Ovary (tissue), 9 donors: ENCODE measurements around the gene TRAF3. TPM values are rescaled to one million over a fixed set of nuclear protein-coding genes. Genes with fewer than 3 reads are reported as not detected.

Experiments used
- DNase-seq, 5 donors: peaks; one replicate each; pipeline ENCODE4 v3.0.0-alpha.2; 2019 to 2020
- H3K27ac ChIP-seq, 2 donors: fragments of 200-600 bp; one replicate each; pipeline versions ENCODE4 v1.5.1 to v1.8.0; 2019 to 2022
- H3K27me3 ChIP-seq: fragments of 200-600 bp; one replicate; pipeline ENCODE4 v1.8.0; 2022
- H3K36me3 ChIP-seq: fragments of 200-600 bp; sonication (generic); one replicate; pipeline ENCODE4 v1.5.1; 2019
- H3K4me1 ChIP-seq: one replicate; pipeline ENCODE4 v1.8.1; 2013; ENCODE audit warnings: mild to moderate bottlenecking, moderate library complexity; ENCODE audit not compliant: insufficient read depth
- H3K4me3 ChIP-seq: fragments of 200-600 bp; sonication (generic); one replicate; pipeline ENCODE4 v1.5.1; 2017
- H3K9me3 ChIP-seq, 2 donors: fragments of 200-600 bp in 1 of 2; sonication (generic) in 1 of 2; one replicate each; pipeline versions ENCODE4 v1.5.1 to v1.8.1; 2013 to 2019; ENCODE audit warnings: mild to moderate bottlenecking in 1 of 2, moderate library complexity in 1 of 2
- EP300 ChIP-seq: sonication (generic); formaldehyde crosslinking; IDR thresholded peaks from one replicate; pipeline ENCODE4 v1.6.1; 2017; ENCODE audit warnings: antibody characterized with exemption
- POLR2A ChIP-seq: fragments of 450-650 bp; IDR thresholded peaks from one replicate; pipeline ENCODE4 v1.6.1; 2017; ENCODE audit warnings: antibody characterized with exemption, mild to moderate bottlenecking, moderate library complexity
- WGBS, 3 donors: extraction: QIAGEN DNeasy Blood & Tissue Kit in 1 of 3; methylation state at CpG; one replicate each; pipeline versions ENCODE4 v1.1.5 to v1.1.7; 2013 to 2017; 5-methylcytosine and 5-hydroxymethylcytosine counted together
- intact Hi-C, 4 donors: fragments of 100-400 bp; cut with DNase I; formaldehyde crosslinking; loops; one replicate each; pipeline versions ENCODE4 v1.11.0 to v1.15.1; 2022 to 2023
- polyA plus RNA-seq, 2 donors: library from polyadenylated mRNA; stranded (reverse); fragments of 200-250 nt in 1 of 2; fragments of 350-450 nt in 1 of 2; fragmentation: Illumina TruSeq in 1 of 2; extraction: RNeasy Lipid Tissue Mini Kit (QIAGEN cat#74804) in 1 of 2; gene quantifications; one replicate each; pipeline ENCODE4 v1.2.3, GENCODE V29; 2013 to 2014
- total RNA-seq, 7 donors: library from RNA; depleted of rRNA in 2 of 7; stranded (reverse); fragments of >200 nt in 2 of 7; fragmentation: NEBNext Ultra II Directional in 3 of 7; extraction: Animal tissue kit (Norgen Biotek cat#: 25700) in 3 of 7; gene quantifications; one replicate each; pipeline versions ENCODE4 v1.1.0 to v1.2.4, GENCODE V29; 2016 to 2023
- TF ChIP-seq, protein P1 (sequence below), 3 donors: fragments of 450-650 bp in 2 of 3; fragments of 200-600 bp in 1 of 3; IDR thresholded peaks; one replicate each; pipeline versions ENCODE4 v1.5.1 to v1.8.0; 2016 to 2022; ENCODE audit warnings: antibody characterized with exemption in 3 of 3, mild to moderate bottlenecking in 1 of 3
- donor health status: DM: no; HTN: no; CAD: no; lungs with moderate emphysema.
- donor health status: DM: no; HTN: no; CAD: no.
- donor health status: Bipolar disorder and iron deficiency.
- donor health status: DM: yes; HTN: yes; CAD: no.
- donor health status: DM: no; HTN: no; CAD: no.
- donor health status: DM: yes; HTN: yes; CAD: no.

The TRAF3 gene
- total and polyA plus RNA-seq, 9 donors: 2.9 to 17.0 (median 11.4) TPM

DNA sequence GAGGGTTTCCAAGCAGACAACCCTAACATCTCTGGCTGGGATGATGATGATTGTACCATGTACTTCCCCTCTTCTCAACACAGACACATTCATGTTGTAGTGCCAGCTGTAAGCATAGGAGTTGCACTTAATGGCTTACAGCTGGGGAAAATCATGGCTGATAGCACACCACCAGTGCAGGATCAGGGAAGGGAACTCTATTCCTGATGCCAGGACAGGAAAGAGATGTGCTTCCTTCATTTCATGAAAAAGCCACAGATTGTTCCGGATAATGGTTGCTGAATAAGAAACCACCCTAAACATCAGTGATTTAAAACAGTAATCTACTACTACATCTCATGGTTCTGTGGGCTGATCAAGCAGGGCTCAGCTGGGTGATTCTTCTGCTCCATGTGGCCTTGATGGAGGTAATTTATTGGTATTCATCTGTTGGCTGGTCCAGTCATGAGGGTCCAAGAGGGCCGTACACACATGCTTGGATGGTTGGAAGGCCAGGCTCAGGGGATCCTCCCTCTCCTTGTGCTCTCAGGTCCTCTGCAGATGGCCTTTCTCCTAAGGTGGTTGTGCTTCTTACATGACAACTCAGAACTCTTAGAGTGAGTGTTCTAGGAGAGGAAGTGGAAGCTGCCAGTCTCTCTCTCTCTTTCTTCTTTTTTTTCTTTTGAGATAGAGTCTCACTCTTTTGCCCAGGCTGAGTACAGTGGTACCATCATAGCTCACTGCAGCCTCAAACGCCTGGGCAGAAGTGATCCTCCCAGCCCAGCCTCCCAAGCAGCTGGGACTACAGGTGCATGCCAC is 16.5 kb downstream of the TRAF3 start:
- intact Hi-C loops: no loop called here
- Histone ChIP-seq H3K4me3 (no peak overlapping the region), H3K27me3 (no peaks in the 10 kb centered on the region), H3K4me1 (peaks cover 3% of the 10 kb centered on the region), H3K9me3 (no peaks in the 10 kb centered on the region), H3K27ac (no peak overlapping the region), H3K36me3 (no peaks in the 10 kb centered on the region)
- 90 to 98% (median 91%) methylated on average over 3 of the region's 3 CpGs for WGBS, 3 donors
- DNase-seq: no peak
- TF ChIP-seq EP300 (no peak), POLR2A (no peak)
- TF ChIP-seq, protein P1, sequence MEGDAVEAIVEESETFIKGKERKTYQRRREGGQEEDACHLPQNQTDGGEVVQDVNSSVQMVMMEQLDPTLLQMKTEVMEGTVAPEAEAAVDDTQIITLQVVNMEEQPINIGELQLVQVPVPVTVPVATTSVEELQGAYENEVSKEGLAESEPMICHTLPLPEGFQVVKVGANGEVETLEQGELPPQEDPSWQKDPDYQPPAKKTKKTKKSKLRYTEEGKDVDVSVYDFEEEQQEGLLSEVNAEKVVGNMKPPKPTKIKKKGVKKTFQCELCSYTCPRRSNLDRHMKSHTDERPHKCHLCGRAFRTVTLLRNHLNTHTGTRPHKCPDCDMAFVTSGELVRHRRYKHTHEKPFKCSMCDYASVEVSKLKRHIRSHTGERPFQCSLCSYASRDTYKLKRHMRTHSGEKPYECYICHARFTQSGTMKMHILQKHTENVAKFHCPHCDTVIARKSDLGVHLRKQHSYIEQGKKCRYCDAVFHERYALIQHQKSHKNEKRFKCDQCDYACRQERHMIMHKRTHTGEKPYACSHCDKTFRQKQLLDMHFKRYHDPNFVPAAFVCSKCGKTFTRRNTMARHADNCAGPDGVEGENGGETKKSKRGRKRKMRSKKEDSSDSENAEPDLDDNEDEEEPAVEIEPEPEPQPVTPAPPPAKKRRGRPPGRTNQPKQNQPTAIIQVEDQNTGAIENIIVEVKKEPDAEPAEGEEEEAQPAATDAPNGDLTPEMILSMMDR (IDR thresholded peaks at IDR 0.05): no peak

GRCh38 chr14:102795060-102795925 is 18.0 kb downstream of the TRAF3 start:
- no peak overlapping the region for H3K27ac ChIP-seq
- H3K4me3 ChIP-seq: no peak overlapping the region
- H3K27me3 ChIP-seq: no peaks in the 10 kb centered on the region
- peaks cover 3% of the 10 kb centered on the region for H3K4me1 ChIP-seq
- peak in 1 of 5 donors; percentile 39 for DNase-seq
- 32 to 42% (median 33%) methylated on average over 2 of the region's 2 CpGs for WGBS, 3 donors
- TF ChIP-seq, protein P1 (IDR thresholded peaks at IDR 0.05): no peak
- TF ChIP-seq EP300: no peak
- TF ChIP-seq POLR2A: no peak
- H3K9me3 ChIP-seq: no peaks in the 10 kb centered on the region
- intact Hi-C loops: loop anchor here in 1 of 4 donors (5.0 kb wide), 1 partner anchor 58 kb away; no protein-coding TSS in a partner anchor
- H3K36me3 ChIP-seq: no peaks in the 10 kb centered on the region

DNA sequence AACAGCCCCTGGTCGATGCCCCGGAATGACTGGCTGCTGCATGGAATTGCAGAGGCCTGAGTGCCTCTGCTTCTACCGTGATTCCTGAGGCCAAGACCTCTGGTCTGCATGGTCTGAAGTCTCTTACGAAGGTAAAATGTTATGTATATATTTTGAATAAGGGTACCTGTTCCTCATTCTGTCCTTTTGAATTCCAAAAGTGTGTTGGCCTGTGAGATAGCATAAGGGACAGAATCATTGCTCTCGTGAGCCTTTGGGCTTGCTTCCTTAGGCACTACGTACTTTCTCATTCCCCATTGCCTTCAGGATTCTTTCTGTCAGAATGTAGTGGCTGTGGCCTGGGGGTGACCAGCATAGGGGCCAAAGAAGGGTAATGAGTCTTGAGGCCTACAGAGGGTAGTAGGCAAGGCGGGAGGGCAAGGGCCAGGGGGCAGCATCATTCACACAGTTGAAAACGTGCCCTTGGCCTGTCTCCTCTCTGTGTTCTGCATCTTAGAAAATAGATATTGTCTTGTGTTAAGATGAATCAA is 19.5 kb downstream of the TRAF3 start:
- Histone ChIP-seq H3K9me3 (no peaks in the 10 kb centered on the region), H3K4me3 (no peak overlapping the region), H3K27me3 (no peaks in the 10 kb centered on the region), H3K4me1 (peaks cover 3% of the 10 kb centered on the region), H3K36me3 (no peaks in the 10 kb centered on the region), H3K27ac (no peak overlapping the region)
- intact Hi-C loops: loop anchor here in 1 of 4 donors (5.0 kb wide), 1 partner anchor 59 kb away; no protein-coding TSS in a partner anchor
- 82 to 90% (median 89%) methylated on average over 8 of the region's 8 CpGs for WGBS, 3 donors
- TF ChIP-seq, protein P1 (IDR thresholded peaks at IDR 0.05): no peak
- TF ChIP-seq POLR2A (no peak), EP300 (no peak)
- DNase-seq: no peak

DNA sequence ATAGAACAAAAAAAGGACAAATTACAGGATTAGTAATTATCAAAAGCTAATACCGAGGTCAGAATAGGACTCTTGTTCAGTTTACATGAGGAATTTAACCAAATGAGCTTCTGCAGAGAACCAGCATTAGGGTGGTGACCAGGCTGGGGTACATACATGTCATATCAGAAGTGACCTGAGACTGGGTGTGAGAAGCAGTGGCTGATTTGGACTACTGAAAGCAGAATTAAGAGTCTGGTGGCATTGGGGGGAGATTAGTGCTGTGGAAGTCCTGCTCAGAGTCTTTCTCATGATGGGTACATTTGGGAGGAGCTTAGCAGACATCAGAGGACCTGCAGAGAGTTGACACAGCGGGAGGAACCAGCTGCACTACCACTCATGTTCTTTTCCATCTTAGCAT is 21.7 kb downstream of the TRAF3 start:
- H3K27ac ChIP-seq: no peak overlapping the region
- no peak overlapping the region for H3K4me3 ChIP-seq
- H3K36me3 ChIP-seq: no peaks in the 10 kb centered on the region
- intact Hi-C loops: loop anchor here in 1 of 4 donors (5.0 kb wide), 1 partner anchor 62 kb away; no protein-coding TSS in a partner anchor
- TF ChIP-seq POLR2A (no peak), EP300 (no peak)
- TF ChIP-seq, protein P1 (IDR thresholded peaks at IDR 0.05): no peak
- H3K4me1 ChIP-seq: peaks cover 3% of the 10 kb centered on the region
- no peak for DNase-seq
- H3K9me3 ChIP-seq: no peaks in the 10 kb centered on the region
- no peaks in the 10 kb centered on the region for H3K27me3 ChIP-seq
- 85 to 90% (median 90%) methylated on average over 2 of the region's 2 CpGs for WGBS, 3 donors
